NK-92 (cell line): Measurements from ENCODE around the gene EPHB2.

ENCODE experiments used
- DNase-seq: peaks from one replicate; lab custom pipeline; 2025; ENCODE audit not compliant: unreplicated experiment; lab: John Stamatoyannopoulos, UW

The EPHB2 gene

GRCh38 chr1:22721122-22721873 is 10.7 kb downstream of the EPHB2 start:
- no peak for DNase-seq

GRCh38 chr1:22722901-22723550 is 12.4 kb downstream of the EPHB2 start:
- no peak for DNase-seq

DNA sequence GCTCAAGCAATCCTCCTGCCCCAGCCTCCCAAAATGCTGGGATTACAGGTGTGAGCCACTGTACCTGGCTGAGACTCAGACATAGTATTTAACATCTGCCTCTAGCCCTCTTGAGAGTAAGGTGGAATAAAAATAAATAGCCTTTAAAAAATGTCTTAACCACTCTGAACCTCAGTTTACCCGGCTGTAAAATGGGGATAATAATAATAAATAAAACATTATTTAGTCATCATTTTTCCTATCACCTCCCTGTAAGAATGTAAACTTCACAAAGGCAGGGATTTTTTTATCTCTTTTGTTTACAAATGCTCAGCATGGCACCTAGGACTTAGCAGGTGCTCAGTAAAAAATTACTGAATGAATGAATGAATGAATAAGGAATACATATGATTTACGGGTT is 17.2 kb downstream of the EPHB2 start:
- no peak for DNase-seq

GRCh38 chr1:22728751-22729399 is 18.2 kb downstream of the EPHB2 start:
- no peak for DNase-seq

- no peak for DNase-seq
Observed at GRCh38 chr1:22729400-22729773, 18.7 kb downstream of the EPHB2 start.

DNA sequence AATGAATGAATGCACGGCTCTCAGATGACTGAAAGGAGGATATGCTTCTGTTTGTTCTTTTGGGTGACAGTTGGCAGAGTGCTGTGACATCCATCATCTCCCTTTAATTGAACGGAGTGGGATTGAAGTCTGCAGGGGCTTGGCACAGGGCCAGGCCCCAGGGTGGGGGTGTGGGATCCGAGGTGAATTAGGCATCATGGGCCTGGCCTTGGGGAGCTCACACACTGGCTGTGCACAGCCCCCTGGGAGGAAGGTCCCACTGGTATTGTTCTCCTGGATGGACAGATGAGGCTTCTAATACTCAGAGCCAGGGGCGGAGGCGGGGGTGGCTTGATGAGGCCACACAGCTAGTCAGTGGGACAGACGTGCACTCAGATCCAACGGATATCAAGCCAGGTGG is 19.3 kb downstream of the EPHB2 start:
- no peak for DNase-seq

GRCh38 chr1:22731924-22732720 is 21.5 kb downstream of the EPHB2 start:
- DNase-seq = no peak

GRCh38 chr1:22733643-22734042 is 23.0 kb downstream of the EPHB2 start:
- DNase-seq = no peak

- DNase-seq = no peak
Observed at GRCh38 chr1:22736501-22737080, 26.0 kb downstream of the EPHB2 start.

DNA sequence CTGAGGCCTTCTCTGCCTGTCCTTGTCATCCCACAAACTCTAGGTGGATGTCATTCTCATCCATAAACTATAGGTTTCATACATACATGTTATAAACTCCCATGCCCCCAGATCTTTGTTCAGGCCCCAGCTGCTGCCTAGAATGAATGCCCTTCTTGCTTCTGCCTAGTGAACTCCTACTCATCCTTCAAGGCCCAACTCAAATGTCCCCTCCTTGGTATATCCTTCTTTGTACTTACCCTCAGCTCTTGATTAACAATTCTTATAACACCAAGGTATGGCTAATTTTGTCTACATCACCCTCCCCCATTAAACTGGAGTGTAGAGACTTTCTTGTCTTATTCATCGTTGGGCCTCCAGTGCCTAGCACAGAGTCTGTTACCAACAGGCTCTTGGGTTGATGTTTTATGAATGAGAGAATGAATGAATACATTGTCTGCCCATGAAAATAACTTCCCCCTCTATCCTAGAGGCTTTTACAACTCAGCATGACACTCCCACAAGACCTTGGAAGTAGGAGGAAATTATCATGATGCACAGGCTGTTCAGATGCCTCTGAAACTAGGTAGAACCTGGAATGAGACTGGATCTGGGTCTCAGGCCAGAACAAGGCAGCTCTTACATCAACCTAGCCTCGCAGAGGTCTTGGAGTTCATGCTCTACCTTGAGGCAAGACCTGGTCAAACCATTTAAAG is 26.9 kb downstream of the EPHB2 start:
- no peak for DNase-seq

DNA sequence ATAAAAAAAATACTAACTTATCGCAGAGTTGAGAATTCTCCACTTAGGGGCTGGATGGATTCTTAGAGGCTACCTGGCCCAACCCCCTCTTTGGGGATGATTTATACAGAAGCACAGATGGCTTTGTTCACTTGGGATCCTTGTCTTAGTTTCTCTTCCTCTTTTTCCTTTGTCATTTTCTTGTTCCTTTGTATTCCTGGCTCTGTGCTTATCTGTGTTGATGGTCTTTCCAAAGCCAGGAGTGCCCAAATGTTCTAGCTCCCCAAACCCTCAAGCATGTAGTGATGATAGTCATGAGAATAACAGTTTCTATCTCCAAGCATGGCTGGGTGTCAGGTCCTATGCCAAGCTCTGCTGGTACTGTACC is 27.4 kb downstream of the EPHB2 start:
- no peak for DNase-seq

GRCh38 chr1:22738522-22738921 is 27.9 kb downstream of the EPHB2 start:
- DNase-seq = no peak

DNA sequence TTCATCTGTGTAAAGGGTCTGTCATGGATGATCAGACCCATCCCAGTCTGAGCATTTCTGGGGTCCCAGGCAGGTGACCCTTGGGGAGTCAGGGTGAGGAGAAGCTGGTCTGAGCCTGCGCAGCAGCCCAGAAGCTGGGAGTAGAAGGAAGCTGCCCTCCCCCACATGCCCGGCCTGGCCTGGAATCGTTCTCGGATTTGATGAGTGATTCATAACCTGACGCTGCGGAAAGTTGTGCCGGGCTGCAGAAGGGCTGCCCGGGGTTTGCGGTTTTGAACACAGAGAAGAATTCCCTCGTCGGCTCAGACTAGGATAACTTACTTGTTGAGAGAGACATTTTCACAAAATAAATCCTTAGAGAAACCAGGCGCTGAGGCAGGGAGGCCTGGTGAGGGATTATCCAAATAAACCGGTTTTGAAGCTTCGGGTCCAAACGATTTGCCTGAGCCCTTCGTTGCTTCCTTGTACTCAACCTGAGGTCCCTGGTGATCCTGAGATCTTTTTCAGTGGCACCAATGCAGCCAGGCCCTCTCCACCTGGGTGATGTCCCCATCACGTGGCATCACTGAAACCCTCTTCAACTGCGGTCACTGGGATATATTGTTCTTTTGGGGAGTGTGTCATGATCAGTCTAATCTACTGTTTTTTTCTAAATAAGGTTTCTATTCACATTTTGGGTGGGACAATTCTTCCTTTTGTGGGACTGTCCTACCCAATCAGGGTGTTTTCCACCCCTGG is 29.2 kb downstream of the EPHB2 start:
- no peak for DNase-seq

- no peak for DNase-seq
Observed at GRCh38 chr1:22741118-22741517, 30.5 kb downstream of the EPHB2 start.

DNA sequence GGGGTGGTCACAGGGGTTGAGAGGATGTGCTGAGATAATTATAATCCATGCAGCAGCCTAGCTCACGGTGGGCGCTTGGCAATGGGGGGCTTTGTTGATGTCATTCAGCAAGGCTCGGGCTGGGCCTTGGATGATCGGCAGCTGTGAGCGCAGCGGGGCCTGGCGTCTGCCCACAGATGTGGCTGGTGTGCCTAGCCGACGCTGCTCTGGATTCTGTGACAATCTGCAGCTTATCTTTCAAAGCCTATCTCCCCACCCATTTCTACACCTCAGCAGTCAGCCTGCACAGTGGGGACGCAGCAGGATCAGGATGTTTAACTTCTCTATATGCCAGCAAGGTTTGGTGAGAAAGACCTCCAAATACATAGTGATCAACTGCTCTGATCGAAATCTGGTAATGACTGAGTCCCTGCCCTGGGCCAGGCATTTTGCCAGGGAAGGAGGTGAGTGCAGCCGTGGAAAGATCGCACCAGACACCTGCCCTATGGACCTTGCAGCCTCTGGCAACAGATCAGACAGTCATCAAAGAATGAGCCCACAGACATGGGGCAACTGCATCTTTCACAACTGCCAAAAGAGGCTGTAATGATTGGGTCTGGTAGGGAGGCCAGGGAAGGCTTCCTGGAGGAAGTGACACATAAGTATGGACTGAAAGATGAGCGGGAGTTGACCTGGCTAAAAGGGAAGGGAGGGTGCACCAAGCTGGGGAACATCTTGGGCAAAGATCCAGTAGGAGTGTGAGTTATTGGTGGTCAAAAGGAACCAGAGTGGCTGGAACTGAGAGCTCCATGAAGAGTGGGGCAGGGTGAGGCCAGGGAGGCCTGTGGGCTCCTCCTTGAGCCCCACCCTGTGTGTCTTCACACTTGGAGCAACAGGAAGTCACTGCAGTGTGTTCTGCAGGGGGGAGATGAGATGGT is 35.3 kb downstream of the EPHB2 start:
- no peak for DNase-seq

DNA sequence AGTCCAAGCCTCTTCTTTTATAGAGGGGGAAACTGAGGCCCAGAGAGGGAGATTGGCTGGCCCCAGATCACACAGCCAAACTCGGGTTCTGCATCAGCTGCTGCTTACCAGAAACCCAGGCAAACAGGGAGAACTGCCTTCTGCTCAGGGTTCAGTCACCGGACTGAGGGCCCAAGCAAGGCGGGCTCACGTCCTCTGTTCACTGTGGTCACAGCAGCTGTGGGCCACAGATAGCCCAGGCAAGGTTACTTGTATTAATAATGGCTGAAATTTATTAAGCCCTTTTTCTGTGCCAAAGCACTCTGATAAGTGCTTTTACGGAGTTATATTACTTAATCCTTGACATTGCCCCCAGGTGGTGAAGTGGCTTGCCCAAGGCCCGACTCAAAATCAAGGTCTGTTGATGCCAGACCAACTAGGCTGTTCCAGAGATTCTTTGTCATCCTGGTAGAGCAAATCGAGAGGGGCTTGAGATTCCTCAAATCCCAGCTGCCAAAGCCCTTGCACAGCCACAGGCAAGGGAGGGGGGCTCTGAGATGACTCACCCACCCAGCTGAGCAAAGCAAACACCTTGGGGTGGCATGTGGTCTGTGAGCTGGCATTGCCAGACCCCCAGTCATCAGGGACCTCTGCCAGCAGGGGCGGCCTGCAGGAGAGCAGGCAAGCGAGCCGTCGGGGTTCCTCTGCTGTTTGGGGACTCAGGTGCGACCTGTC is 36.5 kb downstream of the EPHB2 start:
- no peak for DNase-seq

- no peak for DNase-seq
Observed at GRCh38 chr1:22747735-22748073, 37.1 kb downstream of the EPHB2 start.

DNA sequence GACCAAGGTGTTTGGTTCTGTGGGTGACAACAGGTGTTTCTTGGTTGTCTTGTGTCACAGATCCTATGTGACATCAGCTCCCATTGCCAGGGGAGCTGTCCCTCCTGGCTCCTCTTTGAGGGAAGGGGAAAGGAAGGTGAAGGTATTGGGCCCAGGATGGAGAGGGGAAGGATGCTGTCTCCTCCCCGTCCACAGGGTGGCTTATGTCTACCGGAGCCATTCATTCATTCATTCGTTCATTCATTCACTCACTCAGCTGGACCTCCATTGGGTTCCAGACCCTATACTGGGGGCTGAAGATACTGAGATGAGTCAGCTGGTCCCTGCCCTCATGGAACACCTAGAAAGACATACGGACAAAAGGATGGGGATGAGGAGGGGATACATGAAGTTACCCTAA is 38.9 kb downstream of the EPHB2 start:
- DNase-seq = no peak
